HG03025 (cell line): ENCODE data around the gene MIOX.
"Not testable (repeated sequence)": the region's sequence is repeated elsewhere in the genome, so short reads cannot be mapped to it uniquely, and the experiment has no call there.

Experiments
- ATAC-seq: cut with Tn5 transposase; IDR thresholded peaks from one replicate; pipeline ENCODE4 v1.9.1; 2021; ENCODE audit warnings: mild to moderate bottlenecking, moderate library complexity; ENCODE audit not compliant: unreplicated experiment, low FRiP score

MIOX gene

GRCh38 chr22:50526834-50527801, 40.5 kb downstream of the MIOX start:
- no peak for ATAC-seq

- no peak for ATAC-seq
These were observed 41.4 kb downstream of the MIOX start for GRCh38 chr22:50527921-50528681.

- no peak for ATAC-seq
These were observed 42.2 kb downstream of the MIOX start for GRCh38 chr22:50528682-50529415.

DNA sequence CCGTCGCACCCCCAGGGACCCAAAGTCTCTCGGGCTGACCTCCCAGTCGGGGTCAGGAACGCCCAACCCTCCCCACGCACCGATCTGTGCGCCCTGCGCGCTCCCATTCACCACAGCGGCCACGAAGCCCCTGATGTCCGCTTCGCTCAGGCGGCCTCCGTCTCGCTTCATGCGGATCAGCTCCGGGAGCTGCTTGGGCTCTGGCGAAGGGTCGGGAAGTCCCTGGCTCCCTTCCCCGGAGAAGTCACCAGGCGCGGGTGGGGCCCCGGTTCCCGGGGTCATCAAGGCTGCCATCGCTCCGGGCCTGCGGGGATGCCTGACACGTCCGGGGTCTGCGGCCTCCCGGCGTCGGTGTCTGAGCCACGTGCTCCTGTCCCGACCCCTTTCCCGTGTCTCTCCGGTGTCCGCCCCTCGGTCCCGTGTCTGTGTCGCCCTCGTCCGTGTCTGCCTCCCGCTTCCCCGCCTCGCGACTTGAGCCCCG, 42.8 kb downstream of the MIOX start:
- no peak for ATAC-seq

DNA sequence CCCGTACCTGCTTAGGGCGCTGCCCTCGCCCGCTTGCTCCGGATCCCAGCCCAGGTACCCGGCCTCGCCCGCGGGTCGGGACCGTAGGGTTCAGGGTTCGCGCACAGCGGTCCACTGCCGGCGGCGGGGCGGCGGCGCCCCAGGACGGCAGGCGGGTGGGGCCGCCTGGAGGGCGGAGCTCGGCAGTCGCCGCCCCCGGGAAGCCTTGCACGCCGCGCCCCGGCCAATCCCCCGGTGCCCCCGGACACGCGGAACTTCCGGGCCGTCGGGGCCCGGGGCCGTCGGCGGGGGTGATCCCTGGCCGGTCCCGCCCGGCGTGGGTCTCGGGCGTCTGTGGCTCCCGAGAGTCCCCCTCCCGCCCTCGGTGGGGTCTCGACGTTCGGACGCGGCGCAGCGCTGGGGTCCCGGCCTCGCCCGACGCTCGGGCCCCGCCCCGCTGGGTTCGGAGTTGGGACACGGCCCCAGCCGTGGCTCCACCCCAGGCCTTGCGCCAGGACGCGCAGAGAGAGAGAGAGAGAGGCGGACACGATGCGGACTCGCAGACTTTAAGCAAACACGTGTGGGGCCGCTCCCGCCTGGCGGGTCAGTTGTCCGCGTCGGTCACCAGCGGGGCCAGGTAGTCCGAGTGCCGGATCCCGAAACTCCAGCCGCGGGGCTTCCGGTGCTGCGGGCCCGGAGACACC, 43.4 kb downstream of the MIOX start, which contains the start of gene TYMP:
Gene TYMP (minus strand): TSS at position 116 of the 683 bp plus-strand sequence. CDS start 303 bp downstream, outside the sequence.
- ATAC-seq, result no peak

DNA sequence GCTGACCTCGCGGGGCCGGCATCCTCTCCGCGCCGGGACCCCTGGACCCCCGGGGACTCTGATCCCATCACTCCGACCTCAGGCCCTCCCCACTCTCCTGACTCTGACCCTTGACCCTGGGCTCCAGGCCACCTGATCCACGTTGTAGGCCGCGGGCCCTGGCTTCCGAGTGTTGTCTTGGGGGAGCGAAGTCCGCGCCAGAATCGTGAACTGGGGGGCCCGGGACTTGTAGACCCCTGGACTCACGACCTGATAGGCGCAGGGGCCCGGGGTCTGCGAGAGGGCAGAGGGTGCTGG, 43.9 kb downstream of the MIOX start:
- no peak for ATAC-seq

GRCh38 chr22:50530877-50531545, 44.4 kb downstream of the MIOX start:
- ATAC-seq, result no peak

DNA sequence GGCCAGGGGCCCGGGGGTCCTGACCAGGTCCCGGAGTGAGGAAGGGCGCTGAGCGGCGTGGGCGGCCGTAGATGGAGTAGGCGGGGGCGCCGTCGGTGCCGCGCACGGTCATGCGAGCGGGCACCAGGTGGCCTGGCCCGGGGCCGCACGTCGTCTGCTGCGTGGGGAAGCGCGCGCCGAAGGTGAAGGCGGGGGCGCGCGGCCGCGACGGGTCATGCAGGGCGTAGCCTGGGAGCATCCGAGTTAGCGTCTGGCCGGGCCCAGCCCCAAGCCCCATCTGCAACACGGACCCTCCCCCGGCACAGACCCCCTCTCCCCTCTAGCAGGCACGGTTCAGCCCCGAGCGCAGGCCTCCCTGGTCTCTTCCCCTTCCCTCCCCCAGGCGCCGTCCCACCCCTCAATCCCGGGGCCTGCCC, 44.9 kb downstream of the MIOX start:
- ATAC-seq, result no peak

GRCh38 chr22:50531962-50532674, 45.5 kb downstream of the MIOX start:
- no peak for ATAC-seq

GRCh38 chr22:50532824-50533796, 46.5 kb downstream of the MIOX start:
- ATAC-seq, result no peak

DNA sequence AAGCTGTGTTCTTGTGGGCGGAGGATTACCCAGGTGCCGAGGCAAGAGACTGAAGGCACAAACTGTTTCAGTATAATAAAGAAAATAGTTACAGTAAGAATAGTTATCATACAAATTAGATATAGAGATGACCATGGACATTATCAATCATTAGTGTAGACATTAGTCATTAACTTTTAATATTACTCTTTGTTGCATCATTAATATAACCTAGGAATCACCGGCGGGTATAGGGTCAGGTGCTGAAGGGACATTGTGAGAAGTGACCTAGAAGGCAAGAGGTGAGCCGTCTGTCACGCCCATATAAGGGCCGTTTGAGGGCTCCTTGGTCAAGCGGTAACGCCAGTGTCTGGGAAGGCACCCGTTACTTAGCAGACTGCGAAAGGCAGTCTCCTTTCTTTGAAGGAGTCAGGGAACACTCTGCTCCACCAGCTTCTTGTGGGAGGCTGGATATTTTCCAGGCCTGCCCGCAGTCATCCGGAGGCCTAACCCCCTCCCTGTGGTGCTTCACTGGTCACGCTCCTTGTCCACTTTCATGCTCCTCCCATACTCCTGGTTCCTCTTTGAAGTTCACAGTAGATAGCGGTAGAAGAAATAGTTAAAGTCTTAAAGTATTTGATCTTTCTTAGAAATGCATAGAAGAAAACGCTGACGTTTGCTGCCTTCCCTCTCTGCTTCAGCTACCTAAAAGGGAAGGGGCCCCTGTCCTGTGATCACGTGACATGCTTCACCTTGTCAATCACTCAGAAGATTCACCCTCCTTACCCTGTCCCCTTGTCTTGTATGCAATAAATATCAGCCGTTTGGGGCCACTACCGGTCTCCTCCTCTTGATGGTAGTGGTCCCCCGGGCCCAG, 47.4 kb downstream of the MIOX start:
- ATAC-seq, result not testable (repeated sequence)

DNA sequence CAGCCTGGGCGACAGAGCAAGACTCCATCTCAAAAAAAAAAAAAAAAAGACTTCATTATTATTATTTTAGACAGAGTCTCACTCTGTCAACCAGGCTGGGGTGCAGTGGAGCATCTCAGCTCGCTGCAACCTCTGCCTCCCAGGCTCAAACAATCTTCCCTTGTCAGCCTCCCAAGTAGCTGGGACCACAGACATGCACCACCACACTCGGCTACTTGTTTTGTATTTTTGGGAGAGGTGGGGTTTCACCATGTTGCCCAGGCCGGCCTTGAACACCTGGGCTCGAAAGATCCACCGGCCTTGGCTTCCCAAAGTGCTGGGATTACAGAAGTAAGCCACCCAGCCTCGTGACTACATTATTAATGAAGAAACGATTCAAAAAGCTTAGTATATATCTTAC, 48.5 kb downstream of the MIOX start:
- ATAC-seq, result no peak

DNA sequence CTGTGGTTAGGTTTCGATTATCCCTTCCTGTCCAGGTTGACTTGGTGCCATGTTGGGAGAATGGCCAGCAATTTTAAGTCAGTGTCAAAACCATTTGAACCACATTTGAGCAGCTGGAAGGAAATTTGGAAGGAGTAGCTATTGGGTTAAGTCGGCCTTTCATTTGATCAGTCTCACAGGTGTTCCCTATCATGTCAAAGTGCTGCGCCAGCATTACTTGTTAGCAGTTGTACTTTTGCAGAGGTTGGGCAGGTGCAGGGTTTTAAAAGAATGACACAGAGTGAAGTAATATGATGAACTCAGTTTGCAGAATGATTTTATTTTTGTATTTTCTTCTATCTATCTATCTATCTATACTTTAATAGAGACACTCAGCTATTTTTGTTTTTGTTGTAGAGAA, 49.6 kb downstream of the MIOX start:
- ATAC-seq, result no peak

- ATAC-seq, result no peak
These were observed 51.1 kb downstream of the MIOX start for GRCh38 chr22:50537765-50538164.
